ENCODE data around the gene SCMH1.

Gene SCMH1

GRCh38 chr1:41024953-41025352 is 217.2 kb downstream of the SCMH1 start:
- DNase-seq (ENCODE audit: low read depth), result no peak

GRCh38 chr1:41023279-41023990 is 218.7 kb downstream of the SCMH1 start:
- no peak for DNase-seq (ENCODE audit: low read depth)

- DNase-seq (ENCODE audit: low read depth), result no peak
Observed at GRCh38 chr1:41022424-41022823, 219.7 kb downstream of the SCMH1 start.

- DNase-seq (ENCODE audit: low read depth), result no peak
Observed at GRCh38 chr1:41021526-41022308, 220.4 kb downstream of the SCMH1 start, which contains the start of gene SLFNL1. Gene SLFNL1 (minus strand): TSS chr1:41021725. CDS start chr1:41020660, 1,065 bp downstream.

- DNase-seq (ENCODE audit: low read depth), result no peak
Observed at GRCh38 chr1:41020654-41021053, 221.5 kb downstream of the SCMH1 start.

DNA sequence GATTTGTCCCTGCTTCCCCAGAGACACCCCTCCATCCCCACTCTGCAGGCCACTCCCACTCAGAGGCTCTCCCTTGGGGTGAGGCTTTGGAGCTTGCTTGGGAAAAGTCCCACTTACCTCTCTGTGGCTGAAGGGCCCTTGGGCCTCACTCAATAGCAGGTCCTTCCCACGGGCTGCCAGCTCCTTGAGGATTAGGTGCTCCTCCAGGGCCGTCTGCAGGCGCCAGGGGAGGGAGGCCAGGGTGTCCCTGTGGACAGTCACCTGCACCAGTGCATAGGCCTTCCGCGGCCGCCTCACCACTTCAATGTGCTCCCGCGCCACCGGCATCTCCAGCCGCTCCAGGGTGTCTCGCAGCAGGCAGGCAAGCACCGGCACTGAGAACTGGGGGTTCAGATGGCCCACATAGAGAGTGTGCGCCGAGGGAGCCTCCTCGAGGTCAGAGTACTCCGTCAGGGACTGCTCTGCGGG is 222.0 kb downstream of the SCMH1 start:
- DNase-seq (ENCODE audit: low read depth), result no peak

DNA sequence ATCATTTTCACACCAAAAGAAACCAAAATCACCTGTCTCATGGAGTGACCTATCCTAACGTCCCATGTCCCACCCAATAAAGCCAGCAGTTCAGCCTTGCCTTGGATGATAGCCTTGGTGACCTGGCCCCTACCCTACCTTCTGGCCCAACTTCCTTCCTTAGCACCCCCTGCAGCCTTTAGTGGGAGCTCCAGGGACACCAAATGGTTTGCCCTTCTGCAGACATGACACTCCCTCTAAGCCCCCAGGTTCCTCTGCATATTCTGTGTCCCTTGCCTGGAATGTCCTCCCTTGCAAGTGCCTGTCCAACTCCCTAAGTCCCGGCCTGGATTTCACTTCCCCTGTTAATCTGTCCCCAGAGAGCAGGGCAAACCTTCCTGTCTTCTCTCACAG is 222.8 kb downstream of the SCMH1 start:
- no peak for DNase-seq (ENCODE audit: low read depth)

DNA sequence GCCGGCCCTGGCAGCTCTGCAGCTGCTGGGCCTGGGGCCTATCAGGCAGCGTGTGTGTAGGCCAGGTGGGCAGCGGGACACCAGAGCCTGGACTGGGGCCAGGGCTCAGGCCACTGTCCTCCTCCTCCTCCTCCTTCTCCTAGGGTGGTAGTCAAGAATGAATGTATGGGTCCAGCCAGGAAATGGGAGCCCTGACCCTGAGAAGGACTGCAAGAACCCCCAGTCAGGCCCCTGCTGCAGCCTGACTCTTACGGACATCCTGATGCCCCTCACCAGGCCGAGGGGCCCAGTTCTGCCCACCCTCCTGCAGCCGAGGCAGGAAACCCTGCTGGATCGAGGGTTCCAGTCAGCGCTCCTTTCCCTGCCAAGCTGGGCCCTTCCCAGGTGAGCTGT is 224.1 kb downstream of the SCMH1 start:
- DNase-seq (ENCODE audit: low read depth), result no peak

GRCh38 chr1:41017141-41018017 is 224.7 kb downstream of the SCMH1 start:
- DNase-seq (ENCODE audit: low read depth), result no peak

GRCh38 chr1:41015897-41016470 is 226.1 kb downstream of the SCMH1 start:
- DNase-seq (ENCODE audit: low read depth), result no peak

GRCh38 chr1:41015281-41015896 is 226.7 kb downstream of the SCMH1 start:
- DNase-seq (ENCODE audit: low read depth), result no peak

DNA sequence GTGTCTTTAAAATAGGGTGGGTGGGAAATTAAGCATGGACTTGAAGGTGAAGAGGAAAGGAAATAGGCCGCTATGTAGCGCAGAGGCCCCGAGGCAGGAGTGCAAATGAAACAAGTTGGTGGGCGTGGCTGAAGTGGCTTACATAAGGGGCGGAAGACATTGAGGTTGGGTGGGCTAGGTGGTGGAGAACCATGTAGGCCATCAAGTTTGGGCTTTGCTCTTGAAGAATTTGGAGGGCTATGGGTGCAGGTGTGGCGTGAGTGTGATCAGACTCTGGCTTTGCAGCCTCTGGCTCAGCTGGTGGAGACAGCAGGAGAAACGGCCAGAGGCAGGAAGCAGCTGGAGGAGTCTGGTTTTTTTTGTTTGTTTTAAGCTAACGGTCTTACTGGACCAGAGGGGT is 227.2 kb downstream of the SCMH1 start:
- no peak for DNase-seq (ENCODE audit: low read depth)

GRCh38 chr1:41013796-41014195 is 228.3 kb downstream of the SCMH1 start:
- DNase-seq (ENCODE audit: low read depth), result no peak

DNA sequence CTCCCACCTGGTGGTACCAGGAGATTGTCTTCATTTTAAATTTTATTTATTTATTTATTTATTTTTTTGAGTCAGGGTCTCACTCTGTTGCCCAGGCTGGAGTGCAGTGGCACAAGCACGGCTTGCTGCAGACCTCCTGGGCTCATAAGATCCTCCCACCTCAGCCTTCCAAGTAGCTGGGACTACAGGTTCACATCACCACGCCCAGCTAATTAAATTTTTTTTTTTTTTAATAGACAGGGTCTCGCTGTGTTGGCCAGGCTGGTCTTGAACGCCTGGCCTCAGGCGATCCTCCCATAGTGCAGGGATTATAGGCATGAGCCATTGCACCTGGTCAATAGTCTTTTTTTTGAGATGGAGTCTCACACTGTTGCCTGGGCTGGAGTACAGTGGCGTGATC is 229.1 kb downstream of the SCMH1 start:
- no peak for DNase-seq (ENCODE audit: low read depth)

DNA sequence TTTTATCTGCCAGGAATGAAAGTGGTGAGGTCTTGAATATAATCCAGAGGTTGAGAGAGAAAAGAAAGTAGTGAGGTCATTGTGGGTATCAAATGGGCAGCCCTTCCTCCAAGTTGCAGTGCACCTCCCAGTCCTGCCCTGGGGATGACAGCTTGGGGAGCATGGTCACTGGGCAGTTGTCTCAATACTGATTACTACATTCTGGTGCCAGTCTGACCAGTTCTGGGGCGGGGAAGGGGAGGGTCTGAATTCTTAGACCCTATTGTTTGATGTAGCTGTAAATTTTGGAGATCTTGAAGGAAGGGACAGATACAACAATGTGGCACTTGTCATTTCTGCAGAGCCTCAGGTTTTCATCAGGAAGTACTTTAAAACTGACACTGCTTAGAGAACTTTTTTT is 231.8 kb downstream of the SCMH1 start:
- no peak for DNase-seq (ENCODE audit: low read depth)

DNA sequence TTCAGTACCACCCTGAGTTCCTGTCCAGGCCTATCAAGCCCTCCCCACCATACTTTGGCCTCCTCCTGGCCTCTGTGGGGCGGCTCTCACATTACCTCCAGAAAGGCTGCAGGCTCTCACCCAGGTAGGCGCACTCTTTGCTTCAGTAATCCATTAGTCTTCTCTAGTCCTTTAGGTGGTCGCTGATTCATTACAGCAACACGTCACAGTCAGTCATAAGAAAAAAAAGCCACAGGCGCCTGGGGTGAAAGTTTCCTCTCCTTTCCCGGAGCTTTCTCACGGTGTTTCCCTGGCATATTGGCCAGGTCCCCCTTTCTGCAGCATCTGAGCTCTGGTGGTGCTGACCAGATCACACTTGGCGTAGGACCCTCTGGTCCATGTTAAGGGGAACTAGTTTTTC is 232.6 kb downstream of the SCMH1 start:
- no peak for DNase-seq (ENCODE audit: low read depth)

GRCh38 chr1:41006942-41007865 is 234.9 kb downstream of the SCMH1 start:
- no peak for DNase-seq (ENCODE audit: low read depth)

DNA sequence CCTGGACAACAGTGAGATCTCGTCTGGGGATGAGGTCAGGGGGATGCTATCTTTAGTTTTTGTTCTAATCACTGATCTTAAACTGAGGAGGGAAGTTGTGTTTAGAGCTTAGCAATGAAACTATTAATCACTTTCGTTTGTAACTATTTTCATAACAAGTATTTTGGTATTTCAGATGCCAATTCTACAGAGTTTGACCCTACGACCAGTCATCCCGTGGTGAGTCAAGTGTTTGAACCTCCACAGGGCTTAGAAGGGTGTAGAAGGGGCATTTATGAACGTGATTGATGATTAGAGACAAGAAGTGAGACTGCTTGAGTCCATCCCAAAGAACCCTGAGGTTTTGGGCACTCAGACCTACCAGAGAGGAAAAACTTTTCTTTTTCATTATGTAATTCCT is 236.2 kb downstream of the SCMH1 start:
- no peak for DNase-seq (ENCODE audit: low read depth)

DNA sequence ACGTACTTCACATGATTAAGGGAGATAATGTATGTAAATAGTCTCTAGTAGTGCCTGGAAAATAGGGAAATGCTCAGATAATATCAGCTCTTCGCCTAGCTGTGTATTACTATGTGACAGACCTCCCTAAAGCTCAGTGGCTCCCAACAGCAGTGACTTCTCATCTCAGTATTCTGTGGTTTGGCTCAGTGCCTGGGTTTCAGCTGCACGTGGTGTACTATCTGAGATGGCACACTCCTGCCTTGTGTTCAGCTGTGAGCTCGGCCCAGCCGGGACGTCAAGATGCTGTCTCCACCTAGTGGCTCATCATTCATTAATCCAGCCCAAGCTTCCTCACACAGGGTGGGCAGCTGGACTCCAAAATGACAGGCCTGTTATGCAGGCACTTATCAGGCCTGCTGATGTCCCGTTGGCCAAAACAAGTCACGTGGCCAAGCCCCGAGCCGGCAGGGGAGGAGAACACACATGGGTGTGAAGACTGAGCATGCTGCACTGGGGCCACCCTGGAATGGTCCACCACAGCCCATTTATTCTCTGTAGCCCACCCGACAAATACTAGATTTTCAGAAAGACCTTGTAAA is 238.4 kb downstream of the SCMH1 start:
- peak; percentile 96 for DNase-seq (ENCODE audit: low read depth)

- no peak for DNase-seq (ENCODE audit: low read depth)
Observed at GRCh38 chr1:41003127-41003639, 238.9 kb downstream of the SCMH1 start.
